WI38 (cell line): ENCODE data around the gene SH3BP4.
"Not testable (repeated sequence)": the region's sequence is repeated elsewhere in the genome, so short reads cannot be mapped to it uniquely, and the experiment has no call there.

Source experiments
- H3K4me3 ChIP-seq: 2 replicates; pipeline ENCODE4 v1.5.1; 2011; ENCODE audit warnings: low read depth, mild to moderate bottlenecking, control low read depth, low read length
- CTCF ChIP-seq: IDR thresholded peaks from 2 replicates; pipeline ENCODE4 v1.5.1; 2012; ENCODE audit warnings: low read depth, mild to moderate bottlenecking, control low read depth, low read length

SH3BP4 gene

GRCh38 chr2:235056768-235057167 lies 105.0 kb downstream of the SH3BP4 start:
- TF ChIP-seq CTCF: no peak
- H3K4me3 ChIP-seq: no peak overlapping the region

- not testable (repeated sequence) for H3K4me3 ChIP-seq
Observed at GRCh38 chr2:235057616-235058015, 105.8 kb downstream of the SH3BP4 start.

- no peak overlapping the region for H3K4me3 ChIP-seq
- TF ChIP-seq CTCF: no peak
Observed at GRCh38 chr2:235059161-235059560, 107.3 kb downstream of the SH3BP4 start.

GRCh38 chr2:235061656-235062055 lies 109.8 kb downstream of the SH3BP4 start:
- no peak overlapping the region for H3K4me3 ChIP-seq
- TF ChIP-seq CTCF: no peak

GRCh38 chr2:235063471-235063961 lies 111.7 kb downstream of the SH3BP4 start:
- no peak for TF ChIP-seq CTCF
- H3K4me3 ChIP-seq: no peak overlapping the region

- no peak overlapping the region for H3K4me3 ChIP-seq
- TF ChIP-seq CTCF: no peak
Observed at GRCh38 chr2:235064976-235065375, 113.2 kb downstream of the SH3BP4 start.

GRCh38 chr2:235066490-235066889 lies 114.7 kb downstream of the SH3BP4 start:
- no peak overlapping the region for H3K4me3 ChIP-seq
- TF ChIP-seq CTCF: no peak

GRCh38 chr2:235066895-235067294 lies 115.1 kb downstream of the SH3BP4 start:
- H3K4me3 ChIP-seq: no peak overlapping the region
- TF ChIP-seq CTCF: no peak
